ENCODE measurements around the gene PHLPP2. TPM values are rescaled to one million over a fixed set of nuclear protein-coding genes. Genes with fewer than 3 reads are reported as not detected.

PHLPP2 gene
- total and polyA plus RNA-seq, 10 of the 15 experiments (the other 5 are each of a cell fraction or from before 2014, with no cell fraction given), result 1.0 to 13.2 (median 7.0) TPM

GRCh38 chr16:71648921-71649320, 75.6 kb downstream of the PHLPP2 start (continued):
- TF ChIP-seq, protein P1, sequence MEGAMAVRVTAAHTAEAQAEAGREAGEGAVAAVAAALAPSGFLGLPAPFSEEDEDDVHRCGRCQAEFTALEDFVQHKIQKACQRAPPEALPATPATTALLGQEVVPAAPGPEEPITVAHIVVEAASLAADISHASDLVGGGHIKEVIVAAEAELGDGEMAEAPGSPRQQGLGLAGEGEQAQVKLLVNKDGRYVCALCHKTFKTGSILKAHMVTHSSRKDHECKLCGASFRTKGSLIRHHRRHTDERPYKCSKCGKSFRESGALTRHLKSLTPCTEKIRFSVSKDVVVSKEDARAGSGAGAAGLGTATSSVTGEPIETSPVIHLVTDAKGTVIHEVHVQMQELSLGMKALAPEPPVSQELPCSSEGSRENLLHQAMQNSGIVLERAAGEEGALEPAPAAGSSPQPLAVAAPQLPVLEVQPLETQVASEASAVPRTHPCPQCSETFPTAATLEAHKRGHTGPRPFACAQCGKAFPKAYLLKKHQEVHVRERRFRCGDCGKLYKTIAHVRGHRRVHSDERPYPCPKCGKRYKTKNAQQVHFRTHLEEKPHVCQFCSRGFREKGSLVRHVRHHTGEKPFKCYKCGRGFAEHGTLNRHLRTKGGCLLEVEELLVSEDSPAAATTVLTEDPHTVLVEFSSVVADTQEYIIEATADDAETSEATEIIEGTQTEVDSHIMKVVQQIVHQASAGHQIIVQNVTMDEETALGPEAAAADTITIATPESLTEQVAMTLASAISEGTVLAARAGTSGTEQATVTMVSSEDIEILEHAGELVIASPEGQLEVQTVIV (IDR thresholded peaks at IDR 0.05; ENCODE audit: borderline replicate concordance, partially characterized antibody), result no peak
- TF ChIP-seq TCF7 (IDR thresholded peaks at IDR 0.05; ENCODE audit: borderline replicate concordance) (no peak), SIN3A (IDR thresholded peaks at IDR 0.05; ENCODE audit: low read depth, low read length) (no peak), SRF (IDR thresholded peaks at IDR 0.05; ENCODE audit: low read depth in 2 of 2, low read length in 2 of 2) (no peak)
- TF ChIP-seq, protein P2, sequence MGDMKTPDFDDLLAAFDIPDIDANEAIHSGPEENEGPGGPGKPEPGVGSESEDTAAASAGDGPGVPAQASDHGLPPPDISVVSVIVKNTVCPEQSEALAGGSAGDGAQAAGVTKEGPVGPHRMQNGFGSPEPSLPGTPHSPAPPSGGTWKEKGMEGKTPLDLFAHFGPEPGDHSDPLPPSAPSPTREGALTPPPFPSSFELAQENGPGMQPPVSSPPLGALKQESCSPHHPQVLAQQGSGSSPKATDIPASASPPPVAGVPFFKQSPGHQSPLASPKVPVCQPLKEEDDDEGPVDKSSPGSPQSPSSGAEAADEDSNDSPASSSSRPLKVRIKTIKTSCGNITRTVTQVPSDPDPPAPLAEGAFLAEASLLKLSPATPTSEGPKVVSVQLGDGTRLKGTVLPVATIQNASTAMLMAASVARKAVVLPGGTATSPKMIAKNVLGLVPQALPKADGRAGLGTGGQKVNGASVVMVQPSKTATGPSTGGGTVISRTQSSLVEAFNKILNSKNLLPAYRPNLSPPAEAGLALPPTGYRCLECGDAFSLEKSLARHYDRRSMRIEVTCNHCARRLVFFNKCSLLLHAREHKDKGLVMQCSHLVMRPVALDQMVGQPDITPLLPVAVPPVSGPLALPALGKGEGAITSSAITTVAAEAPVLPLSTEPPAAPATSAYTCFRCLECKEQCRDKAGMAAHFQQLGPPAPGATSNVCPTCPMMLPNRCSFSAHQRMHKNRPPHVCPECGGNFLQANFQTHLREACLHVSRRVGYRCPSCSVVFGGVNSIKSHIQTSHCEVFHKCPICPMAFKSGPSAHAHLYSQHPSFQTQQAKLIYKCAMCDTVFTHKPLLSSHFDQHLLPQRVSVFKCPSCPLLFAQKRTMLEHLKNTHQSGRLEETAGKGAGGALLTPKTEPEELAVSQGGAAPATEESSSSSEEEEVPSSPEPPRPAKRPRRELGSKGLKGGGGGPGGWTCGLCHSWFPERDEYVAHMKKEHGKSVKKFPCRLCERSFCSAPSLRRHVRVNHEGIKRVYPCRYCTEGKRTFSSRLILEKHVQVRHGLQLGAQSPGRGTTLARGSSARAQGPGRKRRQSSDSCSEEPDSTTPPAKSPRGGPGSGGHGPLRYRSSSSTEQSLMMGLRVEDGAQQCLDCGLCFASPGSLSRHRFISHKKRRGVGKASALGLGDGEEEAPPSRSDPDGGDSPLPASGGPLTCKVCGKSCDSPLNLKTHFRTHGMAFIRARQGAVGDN (IDR thresholded peaks at IDR 0.05), result no peak

DNA sequence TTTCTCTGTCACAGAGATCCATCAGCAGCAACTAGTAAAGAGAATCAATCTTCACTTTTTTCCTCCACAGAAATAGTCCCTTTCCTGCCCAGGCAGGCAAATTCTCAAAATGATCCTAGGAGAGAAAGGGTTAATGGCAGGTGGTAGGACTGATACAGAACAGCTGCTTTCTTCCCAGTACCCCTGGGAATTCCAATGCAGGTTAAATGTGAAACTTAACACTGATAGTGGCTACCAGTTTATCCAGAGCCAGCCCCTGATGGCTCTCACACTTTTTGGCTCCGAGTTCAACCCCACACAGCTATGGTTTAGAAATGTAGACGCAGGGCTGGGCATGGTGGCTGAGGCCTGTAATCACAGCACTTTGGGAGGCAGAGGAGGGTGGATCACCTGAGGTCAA, 76.3 kb downstream of the PHLPP2 start:
- no peaks in the 10 kb centered on the region for H3K9me3 ChIP-seq (replicated peaks; ENCODE audit: control insufficient read depth, insufficient read depth, low read length)
- ATAC-seq (no peak), FAIRE-seq (no peak), DNase-seq (ENCODE audit: low read depth, low spot score) (no peak)
- H3K4me1 ChIP-seq (ENCODE audit: control insufficient read depth, insufficient read depth, low read length), result no peaks in the 10 kb centered on the region
- no peaks in the 10 kb centered on the region for H3K79me2 ChIP-seq (ENCODE audit: control insufficient read depth, insufficient read depth, low read length)
- H3K36me3 ChIP-seq (ENCODE audit: control insufficient read depth in 2 of 2, insufficient read depth in 2 of 2, low read length in 1 of 2), result peaks cover 3 to 7% of the 10 kb centered on the region in 2 experiments; a peak in 3 of 4 replicates
- ChIA-PET POLR2A (no interaction called here), CTCF (interaction anchor here (1.6 to 1.9 kb wide), 2 partner anchors 37 to 83 kb away, joined by 3 to 6 read pairs; no protein-coding TSS in a partner anchor), SMC1A (ENCODE audit: uncharacterized antibody, unreplicated experiment) (interaction anchor here (0.7 kb wide), 1 partner anchor 37 kb away, joined by 4 read pairs; no protein-coding TSS in a partner anchor), RAD21 (ENCODE audit: unreplicated experiment) (no interaction called here)
- 91% methylated on average over 2 of the region's 2 CpGs for WGBS (ENCODE audit: insufficient coverage, insufficient replicate concordance, low lambda C conversion rate, missing lambda C conversion rate)
- H3K27ac ChIP-seq (ENCODE audit: control insufficient read depth, insufficient read depth), result no peak overlapping the region
- H2AFZ ChIP-seq (ENCODE audit: control insufficient read depth, low read depth, low read length), result no peak overlapping the region
- in situ Hi-C loops (cut with MboI) (no loop called here), intact Hi-C loops (cut with micrococcal nuclease; ENCODE audit: unreplicated experiment) (loop anchor here (10.0 kb wide), 1 partner anchor 317 kb away; no protein-coding TSS in a partner anchor)
- BruUV-seq (replicated peaks), result TSS peak; percentile 23
- H3K27me3 ChIP-seq (replicated peaks in 1 of 2; ENCODE audit: control insufficient read depth in 2 of 2, insufficient read depth in 2 of 2, low read length in 1 of 2), result no peaks in the 10 kb centered on the region
- H3K4me3 ChIP-seq, result no peak overlapping the region
- no peak overlapping the region for H3K4me2 ChIP-seq (ENCODE audit: control insufficient read depth, insufficient read depth)
- H3K9ac ChIP-seq (ENCODE audit: control insufficient read depth, insufficient read depth, low read length), result no peak overlapping the region
- no peaks in the 10 kb centered on the region for H4K20me1 ChIP-seq (ENCODE audit: control insufficient read depth, insufficient read depth)
- TF ChIP-seq RELB (IDR thresholded peaks at IDR 0.05; ENCODE audit: low read depth), result no peak
- no peak for TF ChIP-seq ATF7 (IDR thresholded peaks at IDR 0.05; ENCODE audit: low read depth)
- no peak for TF ChIP-seq CUX1 (IDR thresholded peaks at IDR 0.05; ENCODE audit: insufficient replicate concordance, low read depth, low read length)
- TF ChIP-seq DPF2 (IDR thresholded peaks at IDR 0.05), result no peak

All from GM12878 (cell line).